ENCODE data around the gene ZBTB47.

DNA sequence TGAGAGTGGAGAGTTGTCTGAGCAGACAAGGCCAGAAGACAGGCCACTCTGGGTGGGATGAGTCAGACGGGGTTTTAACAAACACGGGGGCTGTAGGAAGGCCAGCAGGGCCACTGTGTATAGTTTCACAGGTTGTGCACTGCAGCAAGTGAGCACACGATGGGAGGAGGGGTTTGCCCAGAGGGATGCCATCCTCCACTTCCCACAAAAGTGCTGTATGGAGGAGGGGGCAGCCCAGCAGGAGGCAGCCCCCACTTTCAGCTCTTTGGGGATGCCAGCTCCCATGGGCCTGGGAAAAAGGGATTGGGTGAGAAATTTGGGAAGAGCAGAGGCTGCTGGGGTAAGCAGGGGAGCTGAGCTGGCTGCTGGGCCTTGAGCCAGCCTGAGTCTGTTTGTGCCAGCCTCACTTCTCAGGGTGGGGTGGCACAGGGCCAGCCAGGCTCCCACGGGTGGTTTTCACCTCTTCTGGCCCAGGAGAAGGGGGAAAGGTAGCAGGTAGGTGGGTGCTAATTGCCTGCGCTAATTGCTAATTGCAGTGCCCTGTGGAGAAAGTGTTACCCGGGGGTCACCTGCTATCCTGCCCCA lies 6.7 kb downstream of the ZBTB47 start:
- TF ChIP-seq CTCF (IDR thresholded peaks at IDR 0.05), result no peak
- TF ChIP-seq POLR2A (IDR thresholded peaks at IDR 0.05), result no peak
